Astrocyte (in vitro differentiated cells and primary cell): ENCODE results near the gene CACNA2D1. TPM values are rescaled to one million over a fixed set of nuclear protein-coding genes. Genes with fewer than 3 reads are reported as not detected.

Experiments
- DNase-seq: peaks from one replicate; pipeline ENCODE4 v3.0.0-alpha.2; 2010; ENCODE audit warnings: low read depth
- FAIRE-seq: peaks from 2 replicates; lab custom pipeline; 2011; peaks lifted over from hg19 to GRCh38; lab: Jason Lieb, UNC
- H2AFZ ChIP-seq: 2 replicates; pipeline ENCODE4 v1.6.0; 2012; ENCODE audit warnings: low read depth, low read length, inconsistent platforms
- H3K27ac ChIP-seq: 2 replicates; pipeline ENCODE4 v1.5.1; 2011; ENCODE audit warnings: low read depth, low read length, inconsistent platforms
- H3K27me3 ChIP-seq: 2 replicates; pipeline ENCODE4 v1.6.0; 2011; ENCODE audit warnings: low read length, inconsistent platforms; ENCODE audit not compliant: insufficient read depth
- H3K36me3 ChIP-seq: 2 replicates; pipeline ENCODE4 v1.5.1; 2011; ENCODE audit warnings: low read length, inconsistent platforms; ENCODE audit not compliant: insufficient read depth
- H3K4me1 ChIP-seq: 2 replicates; pipeline ENCODE4 v1.5.1; 2011; ENCODE audit warnings: low read length, inconsistent platforms; ENCODE audit not compliant: insufficient read depth
- H3K4me2 ChIP-seq: 2 replicates; pipeline ENCODE4 v1.6.0; 2012; ENCODE audit warnings: low read length, inconsistent platforms
- H3K4me3 ChIP-seq: 2 replicates; pipeline ENCODE4 v1.5.1; 2011; ENCODE audit warnings: low read depth, mild to moderate bottlenecking, low read length, inconsistent platforms; ENCODE audit not compliant: insufficient read depth
- H3K79me2 ChIP-seq: 2 replicates; pipeline ENCODE4 v1.6.0; 2012; ENCODE audit warnings: mild to moderate bottlenecking, low read length, inconsistent platforms; ENCODE audit not compliant: insufficient read depth
- H3K9ac ChIP-seq: 2 replicates; pipeline ENCODE4 v1.6.0; 2012; ENCODE audit warnings: mild to moderate bottlenecking, low read length, inconsistent platforms
- H3K9me3 ChIP-seq: 2 replicates; pipeline ENCODE4 v1.5.1; 2012; ENCODE audit warnings: low read depth, mild to moderate bottlenecking, low read length, inconsistent platforms; ENCODE audit not compliant: insufficient read depth
- H4K20me1 ChIP-seq: 2 replicates; pipeline ENCODE4 v1.6.0; 2012; ENCODE audit warnings: low read length, inconsistent platforms; ENCODE audit not compliant: insufficient read depth
- H3K27ac Mint-ChIP-seq: one replicate; pipeline ENCODE4 v1.8.0; 2021; ENCODE audit warnings: mild to moderate bottlenecking, mixed read lengths; ENCODE audit not compliant: unreplicated experiment
- H3K27me3 Mint-ChIP-seq: one replicate; pipeline ENCODE4 v1.8.0; 2021; ENCODE audit warnings: low read depth, mixed read lengths; ENCODE audit not compliant: unreplicated experiment
- H3K36me3 Mint-ChIP-seq: one replicate; pipeline ENCODE4 v1.8.0; 2021; ENCODE audit warnings: low read depth, mixed read lengths; ENCODE audit not compliant: unreplicated experiment
- H3K4me1 Mint-ChIP-seq: one replicate; pipeline ENCODE4 v1.8.0; 2021; ENCODE audit warnings: low read depth, mixed read lengths; ENCODE audit not compliant: unreplicated experiment
- H3K4me3 Mint-ChIP-seq: one replicate; pipeline ENCODE4 v1.8.0; 2021; ENCODE audit warnings: mild to moderate bottlenecking, moderate library complexity, mixed read lengths; ENCODE audit not compliant: unreplicated experiment
- H3K9me3 Mint-ChIP-seq: one replicate; pipeline ENCODE4 v1.8.0; 2021; ENCODE audit warnings: mild to moderate bottlenecking, mixed read lengths; ENCODE audit not compliant: unreplicated experiment
- CTCF ChIP-seq: IDR thresholded peaks from 2 replicates; pipeline ENCODE4 v1.5.1; 2011; ENCODE audit warnings: low read depth, mild to moderate bottlenecking, inconsistent platforms, low read length, moderate library complexity; ENCODE audit not compliant: insufficient read depth
- EZH2 ChIP-seq: IDR thresholded peaks from 2 replicates; pipeline ENCODE4 v1.6.1; 2012; ENCODE audit warnings: mild to moderate bottlenecking, low read length, inconsistent platforms; ENCODE audit not compliant: insufficient read depth
- total RNA-seq: library from RNA; stranded (reverse); gene quantifications from 2 replicates; pipeline ENCODE4 v1.2.1, GENCODE V29; 2021

CACNA2D1 gene
- total RNA-seq, 1 donor from 2014 or later: 53.4 TPM

- peak; percentile 99 for FAIRE-seq
- H2AFZ ChIP-seq: no peak overlapping the region
- no peak overlapping the region for H3K27ac Mint-ChIP-seq
- H3K4me2 ChIP-seq: peak overlapping the region; percentile 58
- H3K4me1 ChIP-seq: peaks cover 19% of the 10 kb centered on the region
- H3K9ac ChIP-seq: peak overlapping the region; percentile 3
- H3K4me3 Mint-ChIP-seq: no peak overlapping the region
- no peaks in the 10 kb centered on the region for H3K9me3 ChIP-seq
- H3K79me2 ChIP-seq: no peaks in the 10 kb centered on the region
- peak overlapping the region; percentile 57 for H3K27ac ChIP-seq
- DNase-seq: peak; percentile 92
- peaks cover 8% of the 10 kb centered on the region for H4K20me1 ChIP-seq
- peaks cover 24% of the 10 kb centered on the region for H3K4me1 Mint-ChIP-seq
- H3K9me3 Mint-ChIP-seq: no peaks in the 10 kb centered on the region
- no peak overlapping the region for H3K4me3 ChIP-seq
- no peaks in the 10 kb centered on the region for H3K27me3 ChIP-seq
- no peaks in the 10 kb centered on the region for H3K27me3 Mint-ChIP-seq
- H3K36me3 ChIP-seq: no peaks in the 10 kb centered on the region
- TF ChIP-seq EZH2: no peak
- no peak for TF ChIP-seq CTCF
- no peaks in the 10 kb centered on the region for H3K36me3 Mint-ChIP-seq
Measured at GRCh38 chr7:82049891-82050533, 393.6 kb downstream of the CACNA2D1 start.

DNA sequence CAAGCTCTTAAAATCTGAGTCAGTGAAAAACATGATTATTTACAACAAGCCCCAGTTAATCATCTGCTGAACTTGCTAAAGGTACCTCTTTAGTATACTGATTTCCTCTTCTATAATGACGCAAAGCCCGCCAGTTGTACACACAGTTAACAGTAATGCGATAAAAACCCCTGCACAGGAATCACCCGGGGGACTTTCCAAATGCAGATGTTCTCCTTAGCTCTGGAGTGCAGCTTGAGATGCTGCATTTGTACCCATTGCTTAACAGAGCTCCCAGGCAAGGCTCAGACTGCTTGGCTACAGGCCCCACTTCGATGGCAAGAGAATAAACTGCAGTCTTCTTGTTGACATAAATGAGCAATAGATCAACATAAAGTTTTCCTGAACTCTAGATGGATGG lies 394.1 kb downstream of the CACNA2D1 start:
- peaks cover 19% of the 10 kb centered on the region for H3K4me1 ChIP-seq
- no peaks in the 10 kb centered on the region for H3K9me3 ChIP-seq
- H2AFZ ChIP-seq: no peak overlapping the region
- H3K4me1 Mint-ChIP-seq: peaks cover 21% of the 10 kb centered on the region
- TF ChIP-seq EZH2: no peak
- H3K27me3 Mint-ChIP-seq: no peaks in the 10 kb centered on the region
- H4K20me1 ChIP-seq: peaks cover 4% of the 10 kb centered on the region
- DNase-seq: peak; percentile 8
- no peaks in the 10 kb centered on the region for H3K36me3 ChIP-seq
- no peak overlapping the region for H3K4me3 Mint-ChIP-seq
- no peak overlapping the region for H3K4me3 ChIP-seq
- peak overlapping the region; percentile 57 for H3K27ac ChIP-seq
- H3K4me2 ChIP-seq: peak overlapping the region; percentile 58
- FAIRE-seq: no peak
- no peaks in the 10 kb centered on the region for H3K79me2 ChIP-seq
- no peaks in the 10 kb centered on the region for H3K27me3 ChIP-seq
- no peak overlapping the region for H3K27ac Mint-ChIP-seq
- H3K36me3 Mint-ChIP-seq: no peaks in the 10 kb centered on the region
- H3K9ac ChIP-seq: peak overlapping the region; percentile 3
- H3K9me3 Mint-ChIP-seq: no peaks in the 10 kb centered on the region

DNA sequence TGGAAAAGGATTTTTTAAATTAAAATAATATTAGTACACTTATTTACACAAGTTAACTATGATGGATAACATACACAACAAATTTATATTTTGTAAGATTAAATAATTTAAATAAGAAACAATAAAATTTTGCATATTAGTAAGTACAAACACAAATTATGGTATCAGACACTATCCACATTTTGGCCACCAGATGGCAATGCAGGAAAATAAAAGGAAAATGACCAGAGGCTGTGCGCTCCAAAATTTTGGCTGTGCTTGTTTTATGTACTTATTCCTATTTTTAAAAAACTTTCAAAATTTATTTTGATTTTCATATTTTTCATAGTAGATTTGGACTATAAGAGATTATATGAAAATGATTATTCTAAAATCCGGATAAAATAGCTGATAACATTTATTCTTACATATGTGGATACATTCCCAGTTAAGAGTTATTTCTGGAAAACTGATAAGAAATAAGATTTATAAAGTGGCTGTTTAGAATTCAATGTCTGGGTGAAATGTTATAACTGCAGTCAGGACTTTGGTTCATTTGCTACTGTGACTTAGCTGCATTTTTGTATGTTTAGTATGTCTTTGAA lies 399.0 kb downstream of the CACNA2D1 start:
- FAIRE-seq (no peak), DNase-seq (peak; percentile 23)
- H3K27ac Mint-ChIP-seq: no peak overlapping the region
- Histone ChIP-seq H3K36me3 (no peaks in the 10 kb centered on the region), H3K9ac (no peak overlapping the region), H3K4me1 (peaks cover 5% of the 10 kb centered on the region), H3K27me3 (no peaks in the 10 kb centered on the region), H2AFZ (no peak overlapping the region), H3K79me2 (no peaks in the 10 kb centered on the region), H3K4me3 (no peak overlapping the region), H3K27ac (no peak overlapping the region), H3K9me3 (no peaks in the 10 kb centered on the region), H3K4me2 (no peak overlapping the region), H4K20me1 (no peaks in the 10 kb centered on the region)
- H3K27me3 Mint-ChIP-seq: no peaks in the 10 kb centered on the region
- H3K9me3 Mint-ChIP-seq: no peaks in the 10 kb centered on the region
- H3K36me3 Mint-ChIP-seq: no peaks in the 10 kb centered on the region
- H3K4me1 Mint-ChIP-seq: peaks cover 13% of the 10 kb centered on the region
- no peak overlapping the region for H3K4me3 Mint-ChIP-seq
- TF ChIP-seq CTCF (peak; percentile 59), EZH2 (no peak)
